Activated T-helper 1 cell treated with anti-CD3 and anti-CD28 coated beads, Interleukin-2, amount 50 U/mL, for 16 hours (primary cell): ENCODE results near the gene CDH19.

ENCODE experiments used
- DNase-seq, 2 donors: peaks; one replicate each; pipeline ENCODE4 v3.0.0-alpha.2; 2020; ENCODE audit warnings: low read depth in 1 of 2, low spot score in 1 of 2

Gene CDH19

GRCh38 chr18:66603941-66604627 lies at the start of gene CDH19:
Gene CDH19, minus strand, starts transcription at chr18:66604090. Its CDS starts 31,886 bp downstream, at chr18:66572204.
- no peak for DNase-seq

GRCh38 chr18:66647671-66648070 lies 43.8 kb upstream of the CDH19 start:
- no peak for DNase-seq

- no peak for DNase-seq
These were observed 42.7 kb upstream of the CDH19 start for GRCh38 chr18:66646609-66647008.

- DNase-seq = no peak
These were observed 42.1 kb upstream of the CDH19 start for GRCh38 chr18:66645983-66646382.

- DNase-seq = no peak
These were observed 37.2 kb upstream of the CDH19 start for GRCh38 chr18:66641056-66641455.

- DNase-seq = no peak
These were observed 36.5 kb upstream of the CDH19 start for GRCh38 chr18:66640431-66640830.

GRCh38 chr18:66638856-66639629 lies 35.2 kb upstream of the CDH19 start:
- DNase-seq = no peak

GRCh38 chr18:66635342-66635741 lies 31.5 kb upstream of the CDH19 start:
- DNase-seq = no peak

- DNase-seq = no peak
These were observed 28.9 kb upstream of the CDH19 start for GRCh38 chr18:66632756-66633155.

GRCh38 chr18:66630831-66631230 lies 26.9 kb upstream of the CDH19 start:
- DNase-seq = no peak

GRCh38 chr18:66623821-66624220 lies 19.9 kb upstream of the CDH19 start:
- no peak for DNase-seq

GRCh38 chr18:66621816-66622576 lies 18.1 kb upstream of the CDH19 start:
- no peak for DNase-seq

GRCh38 chr18:66616523-66616983 lies 12.7 kb upstream of the CDH19 start:
- no peak for DNase-seq

- DNase-seq = no peak
These were observed 11.3 kb upstream of the CDH19 start for GRCh38 chr18:66615176-66615575.

- no peak for DNase-seq
These were observed 3.7 kb upstream of the CDH19 start for GRCh38 chr18:66607632-66608031.

GRCh38 chr18:66601649-66602048 lies 2.2 kb downstream of the CDH19 start:
- no peak for DNase-seq

GRCh38 chr18:66599190-66599589 lies 4.7 kb downstream of the CDH19 start:
- no peak for DNase-seq

- DNase-seq = no peak
These were observed 16.5 kb downstream of the CDH19 start for GRCh38 chr18:66587430-66587829.

GRCh38 chr18:66582211-66582610 lies 21.7 kb downstream of the CDH19 start:
- no peak for DNase-seq

GRCh38 chr18:66575263-66575662 lies 28.6 kb downstream of the CDH19 start:
- DNase-seq = no peak

- no peak for DNase-seq
These were observed 32.0 kb downstream of the CDH19 start for GRCh38 chr18:66571845-66572244.

GRCh38 chr18:66566616-66567015 lies 37.3 kb downstream of the CDH19 start:
- DNase-seq = no peak
